PC-9 (cell line): Measurements from ENCODE around the gene KMT5C. TPM values are rescaled to one million over a fixed set of nuclear protein-coding genes. Genes with fewer than 3 reads are reported as not detected.

Source experiments
- BruUV-seq: library from RNA; stranded (reverse); fragments of 400-500 nt; replicated peaks from 2 replicates; lab custom pipeline; 2021; lab: Mats Ljungman, UMichigan
- CTCF ChIA-PET: fragments of 300-600 bp; sonication (Branson Sonifier 250); formaldehyde crosslinking; loops from one replicate; lab custom pipeline; 2022; ENCODE audit warnings: antibody characterized with exemption; lab: Charles Lee
- POLR2A ChIA-PET: fragments of 300-600 bp; sonication (Branson Sonifier 250); formaldehyde crosslinking; loops from one replicate; lab custom pipeline; 2022; ENCODE audit warnings: antibody characterized with exemption; ENCODE audit not compliant: unreplicated experiment; lab: Charles Lee
- DNase-seq, 2 experiments: peaks; one replicate each; pipeline versions ENCODE4 v3.0.0 to v3.0.0-alpha.2; 2015 to 2022; ENCODE audit warnings: mixed read lengths in 1 of 2
- H2AFZ ChIP-seq: fragments of 200-600 bp; sonication (generic); 2 replicates; pipeline ENCODE4 v1.8.1; 2017; ENCODE audit warnings: antibody characterized with exemption
- H3F3A ChIP-seq: fragments of 200-600 bp; sonication (generic); 2 replicates; pipeline ENCODE4 v1.8.1; 2017; ENCODE audit warnings: antibody characterized with exemption, mild to moderate bottlenecking, low read depth; ENCODE audit not compliant: insufficient read depth
- H3K27ac ChIP-seq: fragments of 200-600 bp; sonication (generic); 2 replicates; pipeline ENCODE4 v1.6.1; 2016; ENCODE audit warnings: mixed run types
- H3K27me3 ChIP-seq: fragments of 200-600 bp; sonication (generic); 2 replicates; pipeline ENCODE4 v1.6.1; 2016; ENCODE audit warnings: low read depth, mixed run types; ENCODE audit not compliant: insufficient read depth
- H3K36me3 ChIP-seq: fragments of 200-600 bp; sonication (generic); 2 replicates; pipeline ENCODE4 v1.6.1; 2016; ENCODE audit warnings: low read depth, mixed run types
- H3K4me1 ChIP-seq: fragments of 200-600 bp; sonication (generic); replicated peaks from 2 replicates; pipeline ENCODE4 v1.6.1; 2016; ENCODE audit warnings: mixed run types; ENCODE audit not compliant: insufficient read depth
- H3K4me2 ChIP-seq: fragments of 200-600 bp; sonication (generic); 2 replicates; pipeline ENCODE4 v1.6.1; 2017; ENCODE audit warnings: mixed run types
- H3K4me3 ChIP-seq: fragments of 200-600 bp; sonication (generic); 2 replicates; pipeline ENCODE4 v1.6.1; 2016; ENCODE audit warnings: mixed run types
- H3K79me2 ChIP-seq: fragments of 200-600 bp; sonication (generic); 2 replicates; pipeline ENCODE4 v1.6.1; 2017; ENCODE audit warnings: low read depth, mixed run types
- H3K9me2 ChIP-seq: fragments of 200-600 bp; sonication (generic); 2 replicates; pipeline ENCODE4 v1.8.1; 2017; ENCODE audit warnings: mild to moderate bottlenecking; ENCODE audit not compliant: insufficient read depth
- H3K9me3 ChIP-seq: fragments of 200-600 bp; sonication (generic); 2 replicates; pipeline ENCODE4 v1.8.1; 2016; ENCODE audit warnings: low read depth; ENCODE audit not compliant: insufficient read depth
- H4K20me1 ChIP-seq: fragments of 200-600 bp; sonication (generic); 2 replicates; pipeline ENCODE4 v1.8.1; 2017; ENCODE audit not compliant: insufficient read depth
- CTCF ChIP-seq: fragments of 200-600 bp; sonication (generic); conservative IDR thresholded peaks from 2 replicates; pipeline ENCODE4 v1.6.1; 2017; ENCODE audit warnings: mixed run types, antibody characterized with exemption, mild to moderate bottlenecking, moderate library complexity
- EZH2 ChIP-seq: fragments of 200-600 bp; sonication (generic); IDR thresholded peaks from 2 replicates; pipeline ENCODE4 v1.8.0; 2017; ENCODE audit warnings: antibody characterized with exemption, low read depth
- intact Hi-C: fragments of 100-400 bp; cut with micrococcal nuclease; formaldehyde crosslinking; loops from one replicate; pipeline ENCODE4 v1.10.0; 2022; ENCODE audit not compliant: unreplicated experiment
- total RNA-seq: library from RNA; stranded (reverse); gene quantifications from 2 replicates; pipeline ENCODE4 v1.2.3, GENCODE V29; 2021

Gene KMT5C
- total RNA-seq, 1 experiment from 2014 or later, result 71.6 TPM

- intact Hi-C loops, result no loop called here
- Histone ChIP-seq H3K79me2 (no peaks in the 10 kb centered on the region), H2AFZ (no peak overlapping the region), H3K36me3 (no peaks in the 10 kb centered on the region), H3K27ac (no peak overlapping the region), H3K4me2 (peak overlapping the region; percentile 71), H3F3A (peaks cover 47% of the 10 kb centered on the region; the same call in 1 of the 2 replicates), H4K20me1 (peaks cover 15% of the 10 kb centered on the region), H3K9me3 (no peaks in the 10 kb centered on the region), H3K4me3 (no peak overlapping the region), H3K9me2 (no peaks in the 10 kb centered on the region), H3K4me1 (peaks cover 50% of the 10 kb centered on the region), H3K27me3 (peaks cover 5% of the 10 kb centered on the region; the same call in 1 of the 2 replicates)
- POLR2A ChIA-PET, result interaction anchor here (0.6 to 1.2 kb wide), 4 partner anchors 30 to 100 kb away, joined by 3 to 15 read pairs (median 10); partner anchors contain the start of gene KMT5C
- BruUV-seq, result no TSS peak
- DNase-seq, result peak in 1 of 2 experiments; percentile 59
- CTCF ChIA-PET, result interaction anchor here (0.6 to 0.7 kb wide), 3 partner anchors 130 to 233 kb away, joined by 3 read pairs; no protein-coding TSS in a partner anchor
- TF ChIP-seq CTCF (no peak), EZH2 (no peak)
Measured at GRCh38 chr19:55373306-55373992, 33.8 kb downstream of the KMT5C start.

GRCh38 chr19:55373993-55374757, 34.5 kb downstream of the KMT5C start:
- Histone ChIP-seq H3K79me2 (no peaks in the 10 kb centered on the region), H3K4me3 (peak overlapping the region; percentile 28; the same call in 1 of the 2 replicates), H3K27me3 (peaks cover 5% of the 10 kb centered on the region; the same call in 1 of the 2 replicates), H4K20me1 (peaks cover 15% of the 10 kb centered on the region), H3K4me2 (peak overlapping the region; percentile 71), H3K4me1 (peaks cover 50% of the 10 kb centered on the region), H3K9me2 (no peaks in the 10 kb centered on the region), H2AFZ (no peak overlapping the region), H3K27ac (no peak overlapping the region), H3F3A (peaks cover 45% of the 10 kb centered on the region; the same call in 1 of the 2 replicates), H3K36me3 (no peaks in the 10 kb centered on the region), H3K9me3 (no peaks in the 10 kb centered on the region)
- CTCF ChIA-PET, result interaction anchor here (0.6 to 0.7 kb wide), 2 partner anchors 94 to 146 kb away, joined by 3 to 6 read pairs; no protein-coding TSS in a partner anchor
- intact Hi-C loops, result no loop called here
- TF ChIP-seq CTCF, result no peak
- TF ChIP-seq EZH2, result no peak
- BruUV-seq, result no TSS peak
- DNase-seq, result peak in 1 of 2 experiments; percentile 39
- POLR2A ChIA-PET, result interaction anchor here (0.6 kb wide), 1 partner anchor 12 kb away, joined by 4 read pairs; no protein-coding TSS in a partner anchor

- Histone ChIP-seq H3K9me3 (no peaks in the 10 kb centered on the region), H3K9me2 (no peaks in the 10 kb centered on the region), H3K4me3 (no peak within 1 kb of the TSS), H2AFZ (no peak within 1 kb of the TSS), H3K27me3 (no peaks in the 10 kb centered on the region), H3K4me1 (peaks cover 38% of the 10 kb centered on the region), H3K36me3 (0 out of 2 replicates have a peak, but pooled peaks cover 6% of the 10 kb centered on the region), H3K27ac (no peak within 1 kb of the TSS), H3F3A (peaks cover 53% of the 10 kb centered on the region; the same call in 1 of the 2 replicates), H3K79me2 (peaks cover 1% of the 10 kb centered on the region), H4K20me1 (peaks cover 15% of the 10 kb centered on the region), H3K4me2 (no peak within 1 kb of the TSS)
- peak in 1 of 2 experiments; percentile 70 for DNase-seq
- POLR2A ChIA-PET, result interaction anchor here (0.5 kb wide), 1 partner anchor 13 kb away, joined by 5 read pairs; the partner anchor contains the start of gene GARIN5B
- CTCF ChIA-PET, result no interaction called here
- TF ChIP-seq CTCF (no peak), EZH2 (no peak)
- BruUV-seq, result no TSS peak
- intact Hi-C loops, result no loop called here
Measured at GRCh38 chr19:55376241-55376933, 36.7 kb downstream of the KMT5C start, which contains the start of gene TMEM190. TMEM190 (plus strand) TSS chr19:55376826; CDS start chr19:55376854, 28 bp downstream.
